GM12875 (cell line): ENCODE measurements around the gene FAM168A.

Source experiments
- H3K4me3 ChIP-seq: one replicate; pipeline ENCODE4 v1.5.1; 2011; ENCODE audit warnings: low read depth, low read length, control low read depth
- TF ChIP-seq, protein P1 (sequence below): IDR thresholded peaks from 2 replicates; pipeline ENCODE4 v1.5.1; 2011; ENCODE audit warnings: low read depth, mild to moderate bottlenecking, control low read depth, inconsistent platforms, low read length, moderate library complexity, borderline replicate concordance; ENCODE audit not compliant: insufficient read depth

FAM168A gene

DNA sequence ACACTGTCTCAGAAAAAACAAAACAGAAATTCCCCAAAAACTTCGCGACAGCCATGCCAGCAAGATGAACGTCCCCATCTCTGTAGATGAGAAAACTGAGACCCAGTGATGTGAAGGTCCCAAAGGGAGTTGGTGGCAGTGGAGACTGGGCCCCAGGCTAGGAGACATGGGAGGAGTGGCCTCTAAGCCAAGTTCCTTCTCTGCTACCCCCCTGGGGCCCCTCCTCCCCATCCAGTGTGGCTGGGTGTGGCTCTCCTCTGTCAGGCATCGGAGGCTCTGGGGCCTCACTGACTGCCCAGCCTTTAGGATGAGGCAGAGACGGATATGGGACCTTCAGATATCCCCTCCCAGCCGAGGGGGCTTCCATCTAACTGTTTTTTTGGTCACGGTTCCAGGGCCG, 211.9 kb downstream of the FAM168A start:
- TF ChIP-seq, protein P1, sequence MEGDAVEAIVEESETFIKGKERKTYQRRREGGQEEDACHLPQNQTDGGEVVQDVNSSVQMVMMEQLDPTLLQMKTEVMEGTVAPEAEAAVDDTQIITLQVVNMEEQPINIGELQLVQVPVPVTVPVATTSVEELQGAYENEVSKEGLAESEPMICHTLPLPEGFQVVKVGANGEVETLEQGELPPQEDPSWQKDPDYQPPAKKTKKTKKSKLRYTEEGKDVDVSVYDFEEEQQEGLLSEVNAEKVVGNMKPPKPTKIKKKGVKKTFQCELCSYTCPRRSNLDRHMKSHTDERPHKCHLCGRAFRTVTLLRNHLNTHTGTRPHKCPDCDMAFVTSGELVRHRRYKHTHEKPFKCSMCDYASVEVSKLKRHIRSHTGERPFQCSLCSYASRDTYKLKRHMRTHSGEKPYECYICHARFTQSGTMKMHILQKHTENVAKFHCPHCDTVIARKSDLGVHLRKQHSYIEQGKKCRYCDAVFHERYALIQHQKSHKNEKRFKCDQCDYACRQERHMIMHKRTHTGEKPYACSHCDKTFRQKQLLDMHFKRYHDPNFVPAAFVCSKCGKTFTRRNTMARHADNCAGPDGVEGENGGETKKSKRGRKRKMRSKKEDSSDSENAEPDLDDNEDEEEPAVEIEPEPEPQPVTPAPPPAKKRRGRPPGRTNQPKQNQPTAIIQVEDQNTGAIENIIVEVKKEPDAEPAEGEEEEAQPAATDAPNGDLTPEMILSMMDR = no peak

DNA sequence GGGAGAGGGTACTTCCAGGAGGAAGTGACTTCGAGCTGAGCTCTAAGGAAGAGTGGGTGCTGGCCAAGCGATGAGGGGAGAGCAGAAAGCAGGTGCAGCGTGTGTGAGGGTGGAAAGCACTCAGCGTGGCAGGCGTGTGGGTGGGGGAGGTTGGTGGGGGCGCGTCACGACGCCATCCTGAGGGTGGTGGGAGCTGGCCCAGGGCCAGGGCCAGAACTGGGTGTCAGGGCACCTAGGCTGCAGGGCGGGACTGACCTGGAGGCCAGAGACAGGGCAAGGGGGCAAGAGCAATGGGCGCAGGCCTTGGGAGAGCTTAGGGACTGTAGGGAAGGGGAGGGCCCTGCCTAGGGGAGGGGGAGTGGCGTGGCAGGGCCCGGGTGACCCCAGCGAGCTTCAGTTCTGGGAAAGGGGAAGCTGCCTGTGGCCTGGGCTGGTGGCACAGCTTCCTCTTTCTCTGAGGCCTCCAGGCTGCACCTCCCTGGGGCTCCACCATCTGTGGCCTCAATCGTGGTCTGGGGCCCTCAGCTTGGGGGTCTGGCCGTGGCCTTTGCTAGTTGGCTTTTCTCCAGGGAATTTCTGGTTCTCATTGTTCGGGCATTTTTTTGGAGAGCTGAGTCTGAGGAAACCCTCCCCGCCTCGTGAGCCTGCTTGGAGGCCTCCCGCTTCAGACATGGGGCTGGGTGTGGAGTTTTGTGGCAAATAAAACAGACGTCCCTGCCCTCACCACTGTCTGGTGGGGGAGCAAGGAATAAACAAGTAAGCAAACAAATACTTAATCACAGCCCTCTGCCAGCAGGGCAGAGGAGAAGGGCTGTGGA, 212.8 kb downstream of the FAM168A start:
- H3K4me3 ChIP-seq = peak overlapping the region; percentile 21
- TF ChIP-seq, protein P1 = no peak

More for the DNA sequence above, 211.9 kb downstream of the FAM168A start:
- H3K4me3 ChIP-seq = peak overlapping the region; percentile 29

DNA sequence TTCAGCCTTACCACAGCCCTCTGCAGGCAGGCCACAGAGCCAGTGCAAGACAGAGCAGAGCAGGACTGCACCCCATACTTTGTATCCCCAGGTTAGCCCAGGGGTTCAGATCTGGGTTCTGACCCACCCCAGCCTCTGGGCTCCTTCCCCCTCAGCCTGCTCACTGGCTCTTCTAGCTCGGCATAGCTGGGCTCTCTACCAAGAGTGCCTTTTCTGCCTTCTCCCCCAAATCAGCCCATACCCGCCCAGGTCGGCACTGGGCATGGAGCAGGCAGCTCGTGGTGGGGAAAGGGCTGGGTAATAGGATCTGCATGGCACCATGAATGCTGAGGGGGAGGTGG, 213.4 kb downstream of the FAM168A start:
- TF ChIP-seq, protein P1 = no peak
- no peak overlapping the region for H3K4me3 ChIP-seq

DNA sequence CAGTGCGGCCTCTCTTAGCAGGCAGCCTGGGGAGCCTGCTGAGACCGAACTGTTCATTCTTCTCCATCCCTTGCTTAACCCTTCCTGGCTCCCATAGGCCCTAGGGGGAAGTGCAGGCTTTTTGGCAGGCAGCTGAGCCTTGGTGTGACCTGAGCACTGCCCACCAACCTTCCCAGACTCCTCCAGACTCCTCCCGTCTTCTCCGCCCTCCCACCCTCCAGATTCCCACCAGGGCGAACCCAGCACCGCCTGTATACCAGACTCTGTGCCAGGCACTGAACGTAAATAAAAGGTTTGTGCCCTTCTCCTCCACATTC, 213.8 kb downstream of the FAM168A start:
- TF ChIP-seq, protein P1 = 0 out of 2 replicates have a peak, but pooled peaks have one; percentile 2

DNA sequence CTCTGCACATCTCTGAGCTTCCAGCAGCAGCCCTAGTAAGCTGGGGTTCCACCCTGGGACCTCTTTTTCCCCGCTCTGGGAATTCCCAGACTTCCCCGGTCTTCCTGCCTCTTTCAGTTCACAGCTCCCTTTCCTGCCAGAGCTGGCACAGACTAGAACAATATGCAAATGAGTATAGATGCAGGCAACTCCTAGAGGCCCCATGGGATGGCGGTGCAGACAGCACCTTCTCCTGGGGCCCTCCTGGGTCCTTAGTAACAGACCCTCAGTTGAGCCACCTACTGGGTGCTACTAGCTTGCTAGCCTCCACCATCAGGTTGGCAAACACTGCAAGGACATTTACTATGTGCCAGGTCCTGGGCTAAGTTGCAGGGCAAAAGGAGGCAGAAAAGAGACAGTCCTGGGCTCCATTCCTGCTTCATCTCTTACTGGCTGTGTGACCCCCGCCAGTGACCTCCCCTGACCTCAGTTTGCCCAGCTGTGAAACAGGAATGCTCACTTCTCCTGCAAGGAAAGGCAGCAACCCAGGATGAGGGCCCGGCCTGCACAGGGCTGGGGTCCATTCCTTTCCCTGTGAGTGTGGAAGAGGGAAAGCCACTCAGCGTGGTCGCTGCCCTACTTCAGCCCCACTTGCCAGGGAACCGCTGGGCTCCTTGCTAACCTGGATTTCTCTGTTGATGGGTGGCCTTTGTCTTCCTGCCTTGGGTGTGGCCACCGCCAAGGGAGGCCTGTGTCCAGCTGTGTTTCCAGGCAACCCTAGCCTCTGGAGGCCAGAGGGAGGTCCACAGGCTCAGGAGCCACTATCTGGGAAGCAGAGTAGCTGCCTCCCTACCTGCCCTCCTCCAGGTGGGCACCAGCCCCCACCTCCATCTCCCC, 214.4 kb downstream of the FAM168A start:
- TF ChIP-seq, protein P1 = no peak
- H3K4me3 ChIP-seq = no peak overlapping the region

More for the DNA sequence above, 213.8 kb downstream of the FAM168A start:
- no peak overlapping the region for H3K4me3 ChIP-seq

DNA sequence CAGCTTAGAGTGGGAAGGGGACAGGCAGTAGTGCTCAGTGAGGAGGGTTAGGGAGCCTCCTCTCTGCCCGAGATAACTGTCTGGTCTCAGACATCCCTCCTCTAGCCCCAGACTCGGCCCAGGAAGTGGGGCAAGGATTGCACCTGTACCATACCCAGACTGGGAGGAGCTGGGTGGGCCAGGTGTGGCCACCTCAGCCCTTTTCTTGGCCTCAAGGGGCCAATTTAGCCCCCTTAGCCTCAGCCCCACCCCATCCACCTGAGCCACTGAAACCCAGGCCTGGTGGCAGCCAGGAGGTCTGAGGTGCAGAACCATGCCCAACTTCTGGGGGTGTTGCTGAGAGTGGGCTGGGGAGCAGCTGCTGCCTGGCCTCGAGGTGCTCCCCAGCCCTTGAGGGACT, 215.2 kb downstream of the FAM168A start:
- peak overlapping the region; percentile 15 for H3K4me3 ChIP-seq
- TF ChIP-seq, protein P1 = no peak
